HG03108 (cell line): Measurements from ENCODE around the gene L2HGDH.

Source experiments
- ATAC-seq: cut with Tn5 transposase; IDR thresholded peaks from one replicate; pipeline ENCODE4 v1.9.1; 2021; ENCODE audit warnings: moderate library complexity; ENCODE audit not compliant: unreplicated experiment

Gene L2HGDH

GRCh38 chr14:50299585-50299984 is 12.4 kb downstream of the L2HGDH start:
- ATAC-seq: no peak

GRCh38 chr14:50290306-50290705 is 21.7 kb downstream of the L2HGDH start:
- ATAC-seq: no peak

- ATAC-seq: no peak
These were observed 23.9 kb downstream of the L2HGDH start for GRCh38 chr14:50288146-50288545.

- no peak for ATAC-seq
These were observed 26.2 kb downstream of the L2HGDH start for GRCh38 chr14:50285861-50286260.

- no peak for ATAC-seq
These were observed 39.5 kb downstream of the L2HGDH start for GRCh38 chr14:50272498-50272897.

DNA sequence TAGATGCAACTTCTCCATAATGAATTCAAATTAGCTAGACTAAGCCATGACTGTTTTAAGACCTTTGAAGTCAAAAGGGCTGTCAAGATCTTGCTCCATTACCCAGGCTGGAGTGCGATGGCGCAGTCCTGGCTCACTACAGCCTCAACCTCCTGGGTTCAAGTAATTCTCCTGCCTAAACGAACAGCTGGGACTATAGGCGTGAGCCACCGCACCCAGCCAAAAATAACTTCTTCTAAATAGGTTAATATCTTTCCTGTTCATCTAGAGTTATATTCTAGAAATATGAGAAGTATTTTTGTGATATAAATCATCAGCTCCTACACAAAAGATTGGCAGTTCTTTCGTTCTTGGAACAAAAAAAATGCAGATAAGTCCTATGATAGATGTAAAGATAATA is 41.1 kb downstream of the L2HGDH start:
- ATAC-seq: no peak

GRCh38 chr14:50265029-50265428 is 47.0 kb downstream of the L2HGDH start:
- ATAC-seq: no peak

DNA sequence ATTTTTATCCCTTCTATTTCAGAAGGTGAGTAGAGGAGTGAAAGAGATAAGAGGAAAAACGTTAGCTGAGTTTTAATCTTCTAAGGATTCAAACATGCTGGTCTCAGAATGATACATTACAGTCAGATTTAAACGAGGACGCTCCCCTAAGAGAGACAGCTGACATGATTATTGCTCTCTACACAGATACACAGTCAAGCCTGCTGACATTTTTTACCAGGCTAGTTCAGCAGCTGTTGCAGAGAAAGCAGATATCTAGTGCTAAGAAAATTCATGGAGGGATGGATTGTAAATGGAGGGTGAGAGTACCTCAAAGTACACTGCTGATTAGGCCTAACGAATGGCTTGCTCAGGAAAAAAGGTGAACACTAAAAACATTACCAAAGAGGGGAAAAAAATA is 48.7 kb downstream of the L2HGDH start:
- no peak for ATAC-seq

- ATAC-seq: no peak
These were observed 49.2 kb downstream of the L2HGDH start for GRCh38 chr14:50262865-50263264.

DNA sequence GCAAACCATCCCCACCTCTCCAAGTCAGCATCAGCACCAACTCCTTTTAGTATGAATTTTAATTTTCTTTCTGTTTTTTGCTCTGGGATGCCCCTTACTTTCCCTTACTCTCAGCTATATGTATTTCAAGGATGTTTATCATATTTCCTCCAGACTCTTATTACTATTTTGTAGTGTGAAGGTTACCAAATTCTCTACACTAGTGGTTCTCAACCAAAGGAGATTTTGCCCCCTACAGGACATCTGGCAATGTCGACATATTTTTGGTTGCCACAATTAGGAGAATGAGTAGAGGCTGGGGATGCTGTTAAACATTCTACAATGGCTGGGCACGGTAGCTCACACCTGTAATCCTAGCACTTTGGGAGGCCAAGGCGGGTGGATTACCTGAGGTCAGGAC is 51.5 kb downstream of the L2HGDH start:
- no peak for ATAC-seq

GRCh38 chr14:50260072-50260471 is 52.0 kb downstream of the L2HGDH start:
- no peak for ATAC-seq

DNA sequence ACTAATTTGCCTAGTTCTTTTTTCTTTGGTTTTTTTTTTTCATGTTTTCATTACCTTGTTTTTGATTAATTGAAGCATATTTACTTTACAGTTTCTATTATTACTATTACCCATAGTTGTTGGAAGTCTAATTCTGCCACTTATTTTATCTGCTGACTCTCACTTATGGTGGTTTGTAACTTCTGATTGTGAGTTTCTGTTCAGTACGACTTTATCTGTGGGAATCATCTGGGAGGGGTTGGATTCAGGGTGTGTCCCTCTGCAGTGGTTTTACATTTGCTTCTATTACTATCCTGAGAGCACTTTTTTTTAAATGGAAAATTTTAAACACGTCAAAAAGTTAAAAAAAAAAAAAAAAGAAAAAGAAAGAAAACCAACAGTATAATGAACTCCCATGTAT is 54.3 kb downstream of the L2HGDH start:
- no peak for ATAC-seq

DNA sequence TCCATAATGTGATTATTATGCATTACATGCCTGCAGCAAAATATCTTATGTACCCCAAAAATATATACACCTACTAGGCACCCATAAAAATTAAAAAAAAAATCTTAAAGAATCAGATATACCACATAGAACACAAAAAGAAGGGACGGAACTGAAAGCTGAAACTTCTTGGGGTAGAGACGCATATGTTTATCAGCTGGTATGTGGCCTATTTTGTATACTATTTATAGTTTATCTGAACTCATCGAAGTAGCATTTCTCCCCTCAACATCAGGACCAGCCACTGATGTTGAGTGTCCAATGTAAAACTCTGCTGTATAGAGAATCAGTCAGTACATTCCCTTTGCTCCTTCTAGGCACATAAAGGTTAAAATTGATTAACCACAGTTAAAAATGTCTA is 57.8 kb downstream of the L2HGDH start:
- no peak for ATAC-seq

- ATAC-seq: no peak
These were observed 62.8 kb downstream of the L2HGDH start for GRCh38 chr14:50249136-50249775.

GRCh38 chr14:50247245-50247644 is 64.8 kb downstream of the L2HGDH start:
- ATAC-seq: no peak

- no peak for ATAC-seq
These were observed 69.3 kb downstream of the L2HGDH start for GRCh38 chr14:50242566-50243310.

GRCh38 chr14:50242096-50242495 is 69.9 kb downstream of the L2HGDH start:
- ATAC-seq: no peak

- ATAC-seq: no peak
These were observed 74.6 kb downstream of the L2HGDH start for GRCh38 chr14:50237427-50237826.

- ATAC-seq: no peak
These were observed 78.1 kb downstream of the L2HGDH start for GRCh38 chr14:50233951-50234250.

DNA sequence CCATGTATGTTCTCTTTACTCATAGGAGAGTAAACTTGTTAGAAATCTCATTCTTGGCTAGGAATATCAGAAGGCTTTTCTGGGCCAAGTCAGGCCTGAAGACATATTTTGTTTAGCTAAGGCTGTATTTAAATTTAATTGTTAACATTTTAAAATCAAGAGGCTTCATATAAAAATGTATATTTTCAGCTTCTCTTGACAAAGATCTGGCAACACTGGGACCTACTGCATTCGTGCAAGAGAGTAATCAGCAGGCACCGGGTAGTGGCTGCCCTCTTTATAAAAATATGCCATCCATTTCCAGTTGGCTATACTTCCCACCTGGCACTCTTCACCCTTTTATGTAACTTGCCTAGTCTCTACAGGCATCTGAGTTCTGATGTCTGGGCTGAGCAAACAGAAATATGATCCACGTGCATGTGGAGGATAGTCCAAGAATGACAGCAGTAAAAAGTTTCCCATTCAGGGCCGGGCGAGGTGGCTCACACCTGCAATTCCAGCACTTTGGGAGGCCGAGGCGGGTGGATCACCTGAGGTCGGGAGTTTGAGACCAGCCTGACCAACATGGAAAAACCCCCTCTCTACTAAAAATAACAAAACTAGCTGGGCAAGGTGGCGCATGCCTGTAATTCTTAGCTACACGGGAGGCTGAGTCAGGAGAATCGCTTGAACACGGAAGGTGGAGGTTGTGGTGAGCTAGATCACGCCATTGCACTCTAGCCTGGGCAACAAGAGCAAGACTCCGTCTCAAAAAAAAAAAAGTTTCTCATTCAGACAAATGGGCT is 78.7 kb downstream of the L2HGDH start:
- ATAC-seq: no peak

GRCh38 chr14:50232276-50232642 is 79.8 kb downstream of the L2HGDH start:
- no peak for ATAC-seq
